Thoracic aorta (tissue), 2 donors: ENCODE measurements around the gene AGBL3. TPM values are rescaled to one million over a fixed set of nuclear protein-coding genes. Genes with fewer than 3 reads are reported as not detected.

Source experiments
- ATAC-seq: fragments of 150-250 bp; one replicate; pipeline ENCODE4 v1.8.0; 2017; ENCODE audit warnings: low read depth; ENCODE audit not compliant: insufficient number of reproducible peaks, low FRiP score
- DNase-seq: peaks from one replicate; pipeline ENCODE4 v3.0.0-alpha.2; 2020; ENCODE audit warnings: low spot score
- H3K27ac ChIP-seq, 2 donors: fragments of 200-600 bp; sonication (generic); 1 replicate in 1 of 2; 2 replicates in 1 of 2; pipeline ENCODE4 v1.5.1; 2016; ENCODE audit warnings: mild to moderate bottlenecking in 2 of 2, moderate library complexity in 2 of 2
- H3K27me3 ChIP-seq: fragments of 200-600 bp; sonication (generic); replicated peaks from 2 replicates; pipeline ENCODE4 v1.6.0; 2016; ENCODE audit warnings: mild to moderate bottlenecking; ENCODE audit not compliant: insufficient read depth
- H3K36me3 ChIP-seq: fragments of 200-600 bp; sonication (generic); one replicate; pipeline ENCODE4 v1.5.1; 2016
- H3K4me1 ChIP-seq, 2 donors: fragments of 200-600 bp; sonication (generic); 1 replicate in 1 of 2; 2 replicates in 1 of 2; pipeline versions ENCODE4 v1.5.1 to v1.6.0; 2016; ENCODE audit warnings: low read depth in 2 of 2, mild to moderate bottlenecking in 1 of 2; ENCODE audit not compliant: control insufficient read depth in 1 of 2
- H3K4me3 ChIP-seq: fragments of 200-600 bp; sonication (generic); 2 replicates; pipeline ENCODE4 v1.5.1; 2016; ENCODE audit warnings: mild to moderate bottlenecking
- H3K9me3 ChIP-seq: fragments of 200-600 bp; sonication (generic); 2 replicates; pipeline ENCODE4 v1.5.1; 2016
- total RNA-seq, 2 donors: library from RNA; depleted of rRNA; stranded (reverse); fragments of >200 nt; gene quantifications; one replicate each; pipeline versions ENCODE4 v1.1.0 to v1.2.3, GENCODE V29; 2016
- TF ChIP-seq, protein P1 (sequence below): fragments of 200-600 bp; sonication (generic); IDR thresholded peaks from one replicate; pipeline ENCODE4 v1.5.1; 2019; ENCODE audit warnings: antibody characterized with exemption

Gene AGBL3
- total RNA-seq, 2 donors from 2014 or later: 0.28 to 0.54 TPM

DNA sequence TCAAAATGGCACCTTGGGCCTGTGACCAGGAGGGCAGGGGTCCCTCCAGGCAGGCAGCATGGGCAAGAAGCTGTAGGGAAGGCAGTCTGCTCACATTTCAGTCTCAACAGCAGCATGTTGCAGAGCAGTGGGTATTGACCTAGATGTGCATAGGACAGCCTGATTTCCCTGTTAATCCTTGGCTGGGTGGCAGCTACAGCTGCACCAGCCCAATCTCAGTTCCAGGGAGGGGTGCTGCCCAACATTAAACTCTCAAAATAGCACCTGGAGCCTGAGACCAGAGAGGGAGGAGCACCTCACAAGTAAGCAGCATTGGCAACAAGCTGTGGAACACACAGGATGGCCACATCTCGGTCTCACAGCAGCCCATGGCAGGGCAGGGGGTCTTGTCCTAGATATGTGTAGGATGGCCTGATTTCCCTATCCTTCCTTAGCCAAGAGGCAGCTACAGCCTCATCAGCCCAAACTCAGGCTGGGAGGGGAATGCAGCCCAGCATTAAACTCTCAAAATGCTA is 171.9 kb downstream of the AGBL3 start:
- Histone ChIP-seq H3K4me1 (peaks cover 35 to 46% of the 10 kb centered on the region in 2 donors), H3K36me3 (no peaks in the 10 kb centered on the region), H3K9me3 (peaks cover 11% of the 10 kb centered on the region), H3K27ac (peak overlapping the region; percentile 40), H3K4me3 (no peak overlapping the region), H3K27me3 (no peaks in the 10 kb centered on the region)
- TF ChIP-seq, protein P1, sequence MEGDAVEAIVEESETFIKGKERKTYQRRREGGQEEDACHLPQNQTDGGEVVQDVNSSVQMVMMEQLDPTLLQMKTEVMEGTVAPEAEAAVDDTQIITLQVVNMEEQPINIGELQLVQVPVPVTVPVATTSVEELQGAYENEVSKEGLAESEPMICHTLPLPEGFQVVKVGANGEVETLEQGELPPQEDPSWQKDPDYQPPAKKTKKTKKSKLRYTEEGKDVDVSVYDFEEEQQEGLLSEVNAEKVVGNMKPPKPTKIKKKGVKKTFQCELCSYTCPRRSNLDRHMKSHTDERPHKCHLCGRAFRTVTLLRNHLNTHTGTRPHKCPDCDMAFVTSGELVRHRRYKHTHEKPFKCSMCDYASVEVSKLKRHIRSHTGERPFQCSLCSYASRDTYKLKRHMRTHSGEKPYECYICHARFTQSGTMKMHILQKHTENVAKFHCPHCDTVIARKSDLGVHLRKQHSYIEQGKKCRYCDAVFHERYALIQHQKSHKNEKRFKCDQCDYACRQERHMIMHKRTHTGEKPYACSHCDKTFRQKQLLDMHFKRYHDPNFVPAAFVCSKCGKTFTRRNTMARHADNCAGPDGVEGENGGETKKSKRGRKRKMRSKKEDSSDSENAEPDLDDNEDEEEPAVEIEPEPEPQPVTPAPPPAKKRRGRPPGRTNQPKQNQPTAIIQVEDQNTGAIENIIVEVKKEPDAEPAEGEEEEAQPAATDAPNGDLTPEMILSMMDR: no peak
- DNase-seq (no peak), ATAC-seq (no peak)

DNA sequence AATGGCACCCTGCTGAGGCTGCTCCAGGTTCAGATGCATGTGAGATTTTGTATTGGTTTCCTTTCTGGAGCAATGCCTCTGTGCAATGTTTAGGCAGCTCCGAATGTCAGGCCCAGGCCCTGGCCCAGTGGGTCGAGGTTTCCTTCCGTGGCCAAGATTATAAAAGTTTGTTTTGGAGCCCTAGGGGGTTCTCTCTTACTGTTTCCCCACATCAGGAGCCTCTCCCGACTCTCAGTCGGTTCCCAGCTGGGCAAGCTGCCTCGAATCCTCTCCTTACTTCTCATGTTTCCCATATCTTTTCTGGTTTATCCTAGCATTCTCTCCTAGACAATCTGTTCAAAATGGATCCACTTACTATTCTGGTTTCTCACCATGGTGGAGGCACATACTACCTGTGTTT is 172.6 kb downstream of the AGBL3 start:
- ATAC-seq (no peak), DNase-seq (no peak)
- TF ChIP-seq, protein P1: no peak
- no peaks in the 10 kb centered on the region for H3K27me3 ChIP-seq
- no peaks in the 10 kb centered on the region for H3K36me3 ChIP-seq
- peak overlapping the region; percentile 40 for H3K27ac ChIP-seq
- H3K4me1 ChIP-seq: peaks cover 35 to 47% of the 10 kb centered on the region in 2 donors
- H3K4me3 ChIP-seq: no peak overlapping the region
- peaks cover 11% of the 10 kb centered on the region for H3K9me3 ChIP-seq

DNA sequence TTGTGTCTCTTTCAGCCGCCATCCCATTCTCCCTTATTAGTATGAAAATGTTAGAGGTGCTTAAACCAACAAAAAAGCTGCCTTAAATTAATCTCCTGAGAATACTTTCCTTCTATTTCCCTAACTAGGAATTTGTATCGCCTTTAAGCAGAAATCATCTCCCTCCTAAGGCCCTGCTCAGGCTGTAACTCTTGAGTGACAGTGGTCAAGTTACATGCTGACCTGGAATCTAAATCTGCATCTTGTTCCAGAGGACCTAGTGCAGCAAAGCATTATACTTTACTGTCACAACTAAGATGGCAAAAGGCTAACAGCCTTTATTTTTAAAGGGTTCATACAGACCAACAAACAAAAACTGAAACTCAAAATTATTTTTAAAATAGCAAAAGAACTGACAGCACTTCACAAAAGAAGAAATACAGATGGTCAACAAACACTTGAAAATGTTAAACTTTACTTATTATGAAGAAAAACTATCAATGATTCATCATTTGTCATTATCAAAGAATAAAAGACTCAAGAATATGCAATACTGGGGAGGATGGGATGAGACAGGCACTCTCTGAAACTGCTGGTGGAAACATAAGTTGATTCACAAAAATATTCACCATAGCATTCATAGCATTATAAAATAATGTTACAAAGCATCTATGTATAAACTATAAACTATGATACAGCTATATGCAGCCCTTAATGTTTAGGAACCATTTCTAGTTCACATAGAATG is 173.2 kb downstream of the AGBL3 start:
- H3K4me1 ChIP-seq: peaks cover 35 to 54% of the 10 kb centered on the region in 2 donors
- DNase-seq: no peak
- peak overlapping the region; percentile 4 for H3K4me3 ChIP-seq
- peak overlapping the region; percentile 40 for H3K27ac ChIP-seq
- peaks cover 11% of the 10 kb centered on the region for H3K9me3 ChIP-seq
- H3K36me3 ChIP-seq: no peaks in the 10 kb centered on the region
- no peaks in the 10 kb centered on the region for H3K27me3 ChIP-seq
- TF ChIP-seq, protein P1: no peak
- ATAC-seq: no peak

DNA sequence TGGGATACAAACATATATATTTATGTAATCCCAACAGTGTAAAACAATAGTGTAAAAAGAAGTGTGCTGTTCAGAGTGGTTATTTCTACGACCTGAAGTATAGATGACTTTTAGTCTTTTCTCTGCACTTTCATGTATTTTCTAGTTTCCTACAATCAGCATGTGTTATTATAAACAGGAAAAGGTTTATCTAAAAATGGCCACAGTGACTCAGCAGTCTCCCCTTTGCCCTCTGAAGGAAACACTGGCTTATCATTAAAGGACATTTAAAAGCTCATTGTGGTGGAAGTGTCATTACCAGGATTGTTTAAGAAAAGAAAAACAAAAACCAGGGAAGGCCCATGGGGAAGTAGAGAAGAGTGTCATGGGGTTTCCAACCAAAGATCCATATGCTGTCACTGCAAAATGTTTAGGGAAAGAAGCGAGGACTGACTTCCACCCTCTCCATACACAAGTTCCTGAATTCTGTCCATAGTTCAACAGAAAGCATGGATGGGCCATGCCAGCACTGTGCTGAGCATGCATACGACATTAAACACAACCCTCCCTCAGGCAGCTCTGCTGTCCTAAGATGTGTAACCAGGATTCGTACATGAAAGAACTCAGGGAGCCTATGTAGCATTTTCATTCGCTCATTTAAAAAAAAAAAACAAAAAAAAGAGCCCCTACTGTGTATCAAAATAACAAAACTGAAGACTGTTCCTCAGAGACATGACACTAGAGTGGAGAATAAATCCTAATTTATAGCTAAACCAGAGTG is 174.0 kb downstream of the AGBL3 start:
- Histone ChIP-seq H3K27ac (peak overlapping the region; percentile 24 to 40), H3K4me3 (no peak overlapping the region), H3K9me3 (peaks cover 11% of the 10 kb centered on the region), H3K36me3 (peaks cover 5% of the 10 kb centered on the region), H3K27me3 (no peaks in the 10 kb centered on the region), H3K4me1 (peaks cover 35 to 60% of the 10 kb centered on the region in 2 donors)
- DNase-seq: no peak
- TF ChIP-seq, protein P1: no peak
- ATAC-seq: no peak
